Stimulated activated naive CD8-positive, alpha-beta T cell treated with anti-CD3 and anti-CD28 coated beads, Interleukin-15, Interleukin-2, amounts not matched to agents 100 U/mL and 50 U/mL, for 24 hours (primary cell): Measurements from ENCODE around the gene DEFB116.
"Not testable (repeated sequence)": the region's sequence is repeated elsewhere in the genome, so short reads cannot be mapped to it uniquely, and the experiment has no call there.

Experiments used
- ATAC-seq: fragments of 150-1000 bp; cut with Tn5 transposase; one replicate; pipeline ENCODE4 v1.10.0; 2021
- DNase-seq: peaks from one replicate; pipeline ENCODE4 v3.0.0; 2021

The DEFB116 gene, protein sequence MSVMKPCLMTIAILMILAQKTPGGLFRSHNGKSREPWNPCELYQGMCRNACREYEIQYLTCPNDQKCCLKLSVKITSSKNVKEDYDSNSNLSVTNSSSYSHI

DNA sequence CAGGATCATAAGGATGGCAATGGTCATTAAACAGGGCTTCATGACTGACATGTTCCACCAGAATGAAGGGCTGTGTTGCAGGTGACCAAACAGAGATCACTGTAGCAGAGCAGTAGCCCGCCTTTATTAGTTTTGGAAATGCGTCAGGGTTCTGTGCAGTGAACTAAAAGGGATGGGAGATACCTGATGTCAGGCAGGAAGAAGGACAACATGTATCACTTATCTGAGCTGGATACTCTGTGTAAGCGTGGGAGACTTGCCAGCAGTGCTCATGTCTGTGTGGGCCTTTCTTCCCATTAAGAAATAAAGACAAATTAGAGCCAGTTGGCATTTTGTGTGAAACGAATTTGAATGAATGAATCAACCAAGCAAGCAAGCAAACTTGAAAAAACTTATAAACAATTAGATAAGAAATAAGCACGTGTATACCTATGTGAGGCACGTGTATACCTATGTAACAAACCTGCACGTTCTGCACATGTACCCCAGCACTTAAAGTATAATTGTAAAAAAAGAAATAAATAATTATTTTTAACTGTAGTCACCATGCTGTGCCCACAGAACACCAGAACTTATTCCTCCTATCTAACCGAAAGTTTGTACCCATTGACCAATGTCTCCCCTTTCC lies at the start of gene DEFB116:
Gene DEFB116 (minus strand): TSS at position 51 of the 628 bp plus-strand sequence. CDS start 0 bp downstream, at position 51.
- no peak for DNase-seq
- no peak for ATAC-seq

DNA sequence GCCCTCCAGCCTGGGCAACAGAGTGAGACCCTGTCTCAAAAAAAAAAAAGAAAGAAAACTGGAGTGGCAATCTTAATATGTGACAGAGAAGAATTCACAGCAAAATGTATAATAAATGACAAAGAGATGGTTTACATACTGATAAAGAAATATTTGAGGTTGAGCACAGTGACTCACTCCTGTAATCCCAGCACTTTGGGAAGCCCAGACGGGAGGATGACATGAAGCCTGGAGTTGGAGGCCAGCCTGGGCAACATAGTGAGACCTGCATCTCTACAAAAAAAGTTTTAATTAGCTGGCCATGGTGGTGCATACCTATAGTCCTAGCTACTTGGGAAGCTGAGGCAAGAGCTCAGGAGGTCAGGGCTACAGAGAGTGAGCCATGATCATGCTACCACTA lies 47.6 kb upstream of the DEFB116 start:
- DNase-seq, result no peak
- no peak for ATAC-seq

DNA sequence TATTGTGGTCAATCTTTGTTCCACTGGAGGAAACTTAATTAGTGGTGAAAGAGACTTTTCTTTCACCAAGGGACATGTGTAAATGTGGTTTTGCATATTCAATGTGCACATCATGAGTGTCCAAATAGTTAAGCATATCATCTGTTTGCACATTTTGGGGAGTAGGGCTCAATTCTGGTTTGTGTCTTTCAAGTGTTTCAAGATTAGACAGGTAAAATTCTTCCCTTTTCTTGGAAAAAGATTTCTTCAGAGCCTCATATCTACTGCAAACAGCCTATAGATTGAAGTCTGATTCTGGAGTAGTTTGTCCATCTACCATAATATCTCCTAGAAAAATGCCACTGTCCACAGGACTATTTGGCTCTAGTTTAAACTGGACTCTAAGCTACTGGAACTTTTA lies 33.1 kb upstream of the DEFB116 start:
- ATAC-seq, result no peak
- no peak for DNase-seq

- DNase-seq, result no peak
- no peak for ATAC-seq
Measured at GRCh38 chr20:31330893-31331292, 22.5 kb upstream of the DEFB116 start.

DNA sequence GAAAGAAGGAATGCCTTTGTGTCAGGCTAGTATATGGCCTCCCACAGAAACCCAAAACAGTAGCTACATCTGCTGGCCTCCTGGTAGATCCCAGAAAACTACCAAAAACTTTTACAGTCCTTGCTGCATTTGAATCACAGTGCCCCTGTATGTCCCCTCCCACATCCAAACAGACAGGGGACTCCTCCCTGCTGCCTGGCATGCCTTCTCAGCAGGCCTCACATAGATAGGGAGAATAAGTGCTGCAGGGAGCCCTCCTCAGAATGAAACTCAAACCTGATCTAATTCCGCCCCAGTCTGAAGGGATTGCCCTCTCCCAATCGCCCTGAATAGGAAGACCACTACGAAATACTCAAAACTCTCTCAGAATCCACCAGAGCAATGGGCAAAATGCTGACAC lies 14.1 kb upstream of the DEFB116 start:
- DNase-seq (no peak), ATAC-seq (no peak)

DNA sequence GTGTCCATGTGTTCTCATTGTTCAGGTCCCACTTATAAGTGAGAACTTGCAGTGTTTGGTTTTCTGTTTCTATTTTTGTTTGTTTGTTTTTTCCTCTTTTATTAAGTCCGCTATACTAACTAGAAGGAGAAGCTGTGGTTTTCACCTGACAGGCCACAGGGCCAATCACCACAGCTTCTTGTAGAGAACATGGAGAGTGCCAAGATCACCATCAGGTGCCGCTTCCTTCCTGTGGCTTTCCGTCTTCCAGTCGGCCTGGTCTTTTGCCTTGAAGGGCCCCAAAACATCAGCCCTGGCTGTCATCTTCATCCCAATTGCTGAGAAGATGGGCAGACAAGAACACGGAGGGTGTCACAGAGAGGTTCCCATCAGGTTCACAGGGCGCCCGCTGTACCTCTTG lies 23.4 kb downstream of the DEFB116 start:
- DNase-seq, ATAC-seq: not testable (repeated sequence)

DNA sequence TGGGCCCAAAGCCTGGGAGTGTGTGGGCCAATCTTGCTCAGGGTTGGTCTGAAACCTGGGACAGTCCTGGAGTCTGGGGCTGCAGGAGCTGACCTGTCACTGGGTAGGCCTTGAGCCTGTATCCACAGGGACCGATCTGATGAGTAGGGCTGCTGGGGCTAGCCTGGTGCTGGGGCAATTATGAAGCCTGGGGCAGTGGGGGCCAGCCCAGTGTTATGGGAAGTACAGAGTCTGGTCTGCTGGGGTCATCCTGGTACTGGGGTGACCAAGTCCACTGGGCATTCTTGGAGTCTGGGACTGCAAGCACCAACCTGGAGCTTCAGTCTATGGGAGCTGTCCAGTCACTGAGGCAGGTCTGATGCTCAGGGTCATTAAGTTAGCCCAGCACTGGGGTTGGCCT lies 30.2 kb downstream of the DEFB116 start:
- ATAC-seq, result no peak
- no peak for DNase-seq

- DNase-seq, result no peak
- no peak for ATAC-seq
Measured at GRCh38 chr20:31274441-31274840, 33.9 kb downstream of the DEFB116 start.

DNA sequence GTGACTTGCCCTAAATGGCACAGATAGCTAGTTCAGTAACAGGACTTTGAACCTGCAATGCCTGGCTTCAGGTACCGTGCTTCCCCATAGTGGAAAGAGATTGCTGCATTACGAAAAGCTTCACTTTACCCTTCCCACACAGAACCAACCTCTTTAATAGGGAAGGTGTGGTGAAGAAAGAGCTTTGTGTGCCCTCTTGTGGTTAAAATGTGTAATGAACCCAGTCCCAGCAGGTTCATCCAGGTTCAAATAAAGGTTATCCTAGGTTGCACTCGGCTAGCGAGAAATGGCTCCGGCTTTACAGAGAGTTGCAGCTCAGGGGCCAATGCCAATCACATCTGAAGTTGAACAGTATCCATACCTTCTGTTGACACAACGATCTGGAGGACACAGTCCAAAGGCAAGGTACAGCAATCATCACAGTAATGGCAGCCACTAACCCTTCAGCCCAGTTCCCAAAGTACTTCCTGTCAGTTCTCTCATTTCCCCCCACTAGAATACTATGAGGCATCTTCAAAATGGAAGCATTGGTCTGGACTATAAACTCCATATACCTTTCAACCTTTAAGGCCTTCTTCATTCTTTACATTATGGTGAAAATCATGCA lies 48.0 kb downstream of the DEFB116 start:
- ATAC-seq (no peak), DNase-seq (no peak)

DNA sequence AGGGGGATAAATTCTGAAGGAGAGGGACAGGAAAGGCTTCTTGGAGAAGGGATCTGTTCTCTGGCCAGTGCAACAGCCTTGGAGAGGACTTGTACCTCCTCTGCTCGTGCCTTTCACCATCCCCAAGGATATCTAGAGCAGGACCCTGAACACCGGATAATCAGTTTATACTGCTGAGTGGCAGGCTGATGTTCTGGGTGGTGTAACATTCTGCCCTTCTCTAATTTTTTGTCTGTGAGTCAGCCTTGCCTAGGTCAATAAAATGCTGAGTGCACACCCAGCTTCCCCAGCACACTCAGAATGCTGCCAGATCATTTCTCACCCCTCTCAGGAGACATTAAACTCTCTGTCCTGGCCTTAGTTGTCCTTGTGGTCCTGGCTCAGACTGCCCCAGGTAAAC lies 51.0 kb downstream of the DEFB116 start, which contains the start of gene DEFB115:
Gene DEFB115 (plus strand): TSS at position 301 of the 400 bp plus-strand sequence. CDS start 0 bp downstream, at position 301.
- ATAC-seq, result no peak

GRCh38 chr20:31256959-31257358 lies 51.4 kb downstream of the DEFB116 start:
- ATAC-seq (no peak), DNase-seq (no peak)

More for the DNA sequence above, 51.0 kb downstream of the DEFB116 start, which contains the start of gene DEFB115:
- DNase-seq, result no peak
